Fibroblast of the aortic adventitia (primary cell): ENCODE data around the gene TRIB2. TPM values are rescaled to one million over a fixed set of nuclear protein-coding genes. Genes with fewer than 3 reads are reported as not detected.

ENCODE experiments used
- DNase-seq: peaks from one replicate; pipeline ENCODE4 v3.0.0-alpha.2; 2010; ENCODE audit warnings: low read depth
- H3K4me3 ChIP-seq: 2 replicates; pipeline ENCODE4 v1.5.1; 2011; ENCODE audit warnings: low read depth, mild to moderate bottlenecking, control low read depth, low read length, moderate library complexity
- small RNA-seq: library from RNA; depleted of rRNA; stranded (forward); fragments of <200 nt; gene quantifications from one replicate; pipeline ENCODE3, GENCODE V24; 2012
- total RNA-seq: library from RNA; depleted of rRNA; stranded (reverse); fragments of >200 nt; gene quantifications from 2 replicates; pipeline ENCODE4 v1.2.3, GENCODE V29; 2012; ENCODE audit warnings: low replicate concordance
- TF ChIP-seq, protein P1 (sequence below): IDR thresholded peaks from 2 replicates; pipeline ENCODE4 v1.5.1; 2011; ENCODE audit warnings: mild to moderate bottlenecking, low read length, control low read depth, inconsistent platforms; ENCODE audit not compliant: insufficient read depth

The TRIB2 gene
- total RNA-seq, 1 donor: 39.9 TPM

DNA sequence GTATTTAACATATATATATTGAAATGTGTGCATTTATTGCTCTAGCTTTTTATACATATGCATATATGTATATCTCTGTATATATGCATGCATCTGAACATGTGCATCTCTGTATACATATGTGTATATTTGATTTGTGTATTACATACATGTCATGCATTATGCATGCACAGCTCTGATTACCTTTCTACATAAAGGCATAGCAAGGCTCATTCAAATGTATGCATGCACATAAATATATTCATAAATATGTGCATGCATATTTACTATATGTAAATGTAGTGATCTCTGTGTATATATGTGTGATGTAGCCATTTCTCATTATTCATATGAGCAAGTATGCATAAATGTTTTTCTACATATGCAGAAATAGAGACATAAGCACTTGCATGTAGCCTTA, 64.6 kb downstream of the TRIB2 start:
- TF ChIP-seq, protein P1, sequence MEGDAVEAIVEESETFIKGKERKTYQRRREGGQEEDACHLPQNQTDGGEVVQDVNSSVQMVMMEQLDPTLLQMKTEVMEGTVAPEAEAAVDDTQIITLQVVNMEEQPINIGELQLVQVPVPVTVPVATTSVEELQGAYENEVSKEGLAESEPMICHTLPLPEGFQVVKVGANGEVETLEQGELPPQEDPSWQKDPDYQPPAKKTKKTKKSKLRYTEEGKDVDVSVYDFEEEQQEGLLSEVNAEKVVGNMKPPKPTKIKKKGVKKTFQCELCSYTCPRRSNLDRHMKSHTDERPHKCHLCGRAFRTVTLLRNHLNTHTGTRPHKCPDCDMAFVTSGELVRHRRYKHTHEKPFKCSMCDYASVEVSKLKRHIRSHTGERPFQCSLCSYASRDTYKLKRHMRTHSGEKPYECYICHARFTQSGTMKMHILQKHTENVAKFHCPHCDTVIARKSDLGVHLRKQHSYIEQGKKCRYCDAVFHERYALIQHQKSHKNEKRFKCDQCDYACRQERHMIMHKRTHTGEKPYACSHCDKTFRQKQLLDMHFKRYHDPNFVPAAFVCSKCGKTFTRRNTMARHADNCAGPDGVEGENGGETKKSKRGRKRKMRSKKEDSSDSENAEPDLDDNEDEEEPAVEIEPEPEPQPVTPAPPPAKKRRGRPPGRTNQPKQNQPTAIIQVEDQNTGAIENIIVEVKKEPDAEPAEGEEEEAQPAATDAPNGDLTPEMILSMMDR: no peak
- no peak overlapping the region for H3K4me3 ChIP-seq

DNA sequence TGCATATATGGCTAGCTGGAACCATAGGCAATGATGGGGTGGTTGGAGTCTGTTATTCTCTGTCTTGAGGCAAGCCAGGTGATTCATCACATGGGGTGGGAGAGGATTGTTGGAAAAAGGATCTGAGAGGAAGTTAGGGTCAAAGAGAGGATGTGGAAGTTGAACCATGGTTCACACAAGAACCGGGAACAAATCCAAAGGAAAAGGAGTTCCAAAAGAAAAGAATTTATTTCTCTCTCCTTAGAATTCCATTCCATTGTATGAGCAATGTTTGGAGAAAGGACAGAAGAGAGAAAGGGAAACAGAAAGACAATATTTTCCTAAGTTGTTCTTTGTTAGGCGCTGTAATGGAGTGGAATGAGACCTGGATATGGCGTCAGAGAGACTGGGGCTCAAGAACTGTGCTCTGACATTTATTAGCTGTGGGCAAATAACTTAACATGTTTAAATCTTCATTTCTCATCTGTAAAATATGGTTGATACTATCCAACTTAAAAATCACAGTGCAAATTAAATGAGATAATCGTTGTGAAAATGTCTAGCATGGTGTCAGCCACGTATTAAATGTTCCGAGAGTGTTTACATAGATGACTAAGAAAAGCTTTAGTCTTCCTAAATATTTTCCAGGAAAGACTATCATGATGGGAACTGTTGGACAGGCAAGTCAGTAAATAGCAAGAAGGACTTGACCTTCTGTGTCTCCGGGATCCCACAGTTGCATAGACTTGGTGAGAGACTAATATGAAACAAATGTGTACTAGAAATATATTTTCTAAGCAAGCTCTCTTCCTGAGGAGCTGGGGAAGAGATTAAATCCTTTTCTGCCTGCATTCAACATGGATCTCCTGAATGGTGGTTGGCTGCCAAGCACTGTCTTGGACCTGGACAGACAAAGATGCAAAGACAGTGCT, 71.4 kb downstream of the TRIB2 start:
- DNase-seq: peak; percentile 98
- H3K4me3 ChIP-seq: peak overlapping the region; percentile 42
- TF ChIP-seq, protein P1: no peak

More for the DNA sequence above, 64.6 kb downstream of the TRIB2 start:
- no peak for DNase-seq

DNA sequence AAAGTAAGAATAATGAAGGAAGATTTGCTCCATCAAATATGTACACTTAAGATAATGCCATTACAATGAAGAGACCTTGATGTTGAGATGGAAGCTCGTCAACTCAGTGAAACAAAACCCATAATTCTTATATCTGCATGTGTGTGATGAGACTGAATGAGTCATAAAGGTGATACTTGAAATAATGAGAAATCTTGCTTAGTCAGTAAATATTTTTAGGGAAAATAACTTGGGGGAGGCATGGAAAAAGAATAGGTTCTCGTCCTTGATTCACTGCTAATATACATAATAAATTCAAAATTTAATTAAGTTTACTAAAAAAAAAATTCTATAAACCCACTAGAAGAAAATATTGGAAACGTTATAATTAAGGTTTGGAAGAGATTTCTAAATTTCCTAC, 75.2 kb downstream of the TRIB2 start:
- no peak for DNase-seq

More for the DNA sequence above, 75.2 kb downstream of the TRIB2 start:
- TF ChIP-seq, protein P1: no peak
- H3K4me3 ChIP-seq: no peak overlapping the region

Small RNA genes within 50 kb of the gene (small RNA-seq; reads per million reads assigned to genes)
- 1.3 reads per million, percentile 50 among the genes with 10 or more reads in this experiment for gene MIR3125
